KMS-11 (cell line): ENCODE results near the gene ACOT12.

Experiments
- H2AFZ ChIP-seq: fragments of 200-600 bp; sonication (generic); 2 replicates; pipeline ENCODE4 v1.6.1; 2016; ENCODE audit warnings: antibody characterized with exemption, mixed run types, low read depth
- H3K27ac ChIP-seq: fragments of 200-600 bp; sonication (generic); 2 replicates; pipeline ENCODE4 v1.6.1; 2016; ENCODE audit warnings: mild to moderate bottlenecking, mixed run types
- H3K27me3 ChIP-seq: fragments of 200-600 bp; sonication (generic); 2 replicates; pipeline ENCODE4 v1.6.1; 2017; ENCODE audit warnings: mild to moderate bottlenecking, low read depth, mixed run types, moderate library complexity; ENCODE audit not compliant: insufficient read depth
- H3K36me3 ChIP-seq: fragments of 200-600 bp; sonication (generic); 2 replicates; pipeline ENCODE4 v1.6.1; 2017; ENCODE audit warnings: mild to moderate bottlenecking, mixed run types; ENCODE audit not compliant: insufficient read depth
- H3K4me1 ChIP-seq: fragments of 200-600 bp; sonication (generic); 2 replicates; pipeline ENCODE4 v1.6.1; 2016; ENCODE audit warnings: mild to moderate bottlenecking, low read depth, mixed run types; ENCODE audit not compliant: poor library complexity, severe bottlenecking
- H3K4me2 ChIP-seq: fragments of 200-600 bp; sonication (generic); 2 replicates; pipeline ENCODE4 v1.7.0; 2016; ENCODE audit warnings: mild to moderate bottlenecking, mixed run types
- H3K4me3 ChIP-seq: fragments of 200-600 bp; sonication (generic); IDR thresholded peaks from 2 replicates; pipeline ENCODE4 v1.6.1; 2017; ENCODE audit warnings: low read depth, low read length, mixed read lengths; ENCODE audit not compliant: insufficient read depth
- H3K79me2 ChIP-seq: fragments of 200-600 bp; sonication (generic); 2 replicates; pipeline ENCODE4 v1.6.1; 2016; ENCODE audit warnings: low read depth, mixed run types; ENCODE audit not compliant: insufficient read depth
- H3K9ac ChIP-seq: fragments of 200-600 bp; sonication (generic); 2 replicates; pipeline ENCODE4 v1.6.1; 2016; ENCODE audit warnings: mild to moderate bottlenecking, mixed run types
- H4K20me1 ChIP-seq: fragments of 200-600 bp; sonication (generic); 2 replicates; pipeline ENCODE4 v1.6.1; 2016; ENCODE audit warnings: mild to moderate bottlenecking, mixed run types; ENCODE audit not compliant: insufficient read depth
- TF ChIP-seq, protein P1 (sequence below): fragments of 200-600 bp; sonication (generic); conservative IDR thresholded peaks from 2 replicates; pipeline ENCODE4 v1.6.1; 2017; ENCODE audit warnings: low read depth, mild to moderate bottlenecking, antibody characterized with exemption, low read length, moderate library complexity, mixed read lengths

The ACOT12 gene

DNA sequence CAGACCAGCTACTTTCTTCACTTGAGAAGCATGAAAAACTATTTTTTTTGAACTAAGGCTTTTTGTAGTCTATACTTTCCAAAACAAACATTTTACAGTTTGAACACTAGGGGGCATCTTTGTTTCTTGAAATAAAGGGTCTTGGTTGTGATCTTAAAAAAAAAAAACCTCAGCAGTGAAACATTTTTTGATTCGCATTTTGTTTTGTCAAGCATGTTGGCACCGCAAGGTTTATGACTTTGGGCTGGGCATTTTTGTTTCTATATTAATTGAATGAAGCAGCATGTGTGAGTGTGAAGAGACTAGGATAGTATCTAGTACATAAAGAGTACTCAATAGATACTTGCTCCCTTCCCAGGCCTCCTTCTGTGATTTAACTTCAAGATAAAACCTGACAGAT lies 31.6 kb upstream of the ACOT12 start:
- H3K4me1 ChIP-seq = peaks cover 7% of the 10 kb centered on the region
- H3K4me2 ChIP-seq = no peak overlapping the region
- no peak overlapping the region for H2AFZ ChIP-seq

DNA sequence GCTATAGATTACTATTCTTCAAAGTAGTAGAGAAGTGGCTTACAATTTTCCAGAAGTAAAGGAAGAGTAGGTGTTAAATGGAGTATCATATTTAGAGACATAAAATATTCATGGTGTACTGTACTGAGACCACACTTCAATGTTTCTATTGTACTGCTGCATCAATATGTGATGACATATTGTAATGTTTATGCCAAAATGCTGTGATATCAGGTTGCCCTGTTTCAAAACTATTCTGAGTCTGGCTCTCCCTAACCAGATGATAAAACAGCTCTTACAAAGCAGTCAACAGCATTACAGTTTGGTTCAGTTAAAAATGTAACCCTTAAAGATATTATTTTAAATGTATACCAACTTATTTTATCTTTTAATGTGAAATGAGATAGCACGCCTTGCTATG lies 30.8 kb upstream of the ACOT12 start:
- Histone ChIP-seq H3K27me3 (no peaks in the 10 kb centered on the region), H4K20me1 (no peaks in the 10 kb centered on the region), H3K4me3 (no peak overlapping the region), H3K4me1 (peaks cover 7% of the 10 kb centered on the region), H3K79me2 (no peaks in the 10 kb centered on the region), H3K36me3 (no peaks in the 10 kb centered on the region; the same call in 1 of the 2 replicates), H2AFZ (no peak overlapping the region), H3K27ac (no peak overlapping the region), H3K9ac (no peak overlapping the region), H3K4me2 (no peak overlapping the region)
- TF ChIP-seq, protein P1, sequence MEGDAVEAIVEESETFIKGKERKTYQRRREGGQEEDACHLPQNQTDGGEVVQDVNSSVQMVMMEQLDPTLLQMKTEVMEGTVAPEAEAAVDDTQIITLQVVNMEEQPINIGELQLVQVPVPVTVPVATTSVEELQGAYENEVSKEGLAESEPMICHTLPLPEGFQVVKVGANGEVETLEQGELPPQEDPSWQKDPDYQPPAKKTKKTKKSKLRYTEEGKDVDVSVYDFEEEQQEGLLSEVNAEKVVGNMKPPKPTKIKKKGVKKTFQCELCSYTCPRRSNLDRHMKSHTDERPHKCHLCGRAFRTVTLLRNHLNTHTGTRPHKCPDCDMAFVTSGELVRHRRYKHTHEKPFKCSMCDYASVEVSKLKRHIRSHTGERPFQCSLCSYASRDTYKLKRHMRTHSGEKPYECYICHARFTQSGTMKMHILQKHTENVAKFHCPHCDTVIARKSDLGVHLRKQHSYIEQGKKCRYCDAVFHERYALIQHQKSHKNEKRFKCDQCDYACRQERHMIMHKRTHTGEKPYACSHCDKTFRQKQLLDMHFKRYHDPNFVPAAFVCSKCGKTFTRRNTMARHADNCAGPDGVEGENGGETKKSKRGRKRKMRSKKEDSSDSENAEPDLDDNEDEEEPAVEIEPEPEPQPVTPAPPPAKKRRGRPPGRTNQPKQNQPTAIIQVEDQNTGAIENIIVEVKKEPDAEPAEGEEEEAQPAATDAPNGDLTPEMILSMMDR = no peak

More for the DNA sequence above, 31.6 kb upstream of the ACOT12 start:
- Histone ChIP-seq H3K27me3 (no peaks in the 10 kb centered on the region), H3K36me3 (no peaks in the 10 kb centered on the region), H3K27ac (peak overlapping the region; percentile 2; the same call in 1 of the 2 replicates), H3K9ac (no peak overlapping the region), H3K79me2 (no peaks in the 10 kb centered on the region), H4K20me1 (no peaks in the 10 kb centered on the region), H3K4me3 (no peak overlapping the region)
- TF ChIP-seq, protein P1 = peak; percentile 90

DNA sequence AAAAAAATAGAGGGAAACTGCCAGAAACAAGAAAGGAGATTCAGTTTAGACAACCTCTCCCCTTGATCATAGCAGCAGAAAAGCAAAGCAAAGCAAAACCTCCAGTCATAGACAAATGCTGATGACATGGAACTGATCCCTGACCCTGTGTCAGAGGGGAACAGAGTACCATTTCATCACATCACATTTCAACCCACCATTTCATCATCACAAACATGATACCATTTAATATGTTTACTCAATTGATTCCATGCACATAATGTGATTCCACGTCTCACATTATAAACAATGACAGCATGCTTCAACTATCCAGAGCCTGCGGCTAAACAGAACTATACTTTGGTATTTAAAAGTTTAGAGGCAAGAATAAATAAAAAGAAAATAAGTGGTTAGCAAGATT lies 28.7 kb upstream of the ACOT12 start:
- Histone ChIP-seq H3K36me3 (no peaks in the 10 kb centered on the region; the same call in 1 of the 2 replicates), H2AFZ (no peak overlapping the region), H3K79me2 (no peaks in the 10 kb centered on the region), H3K4me3 (no peak overlapping the region), H4K20me1 (no peaks in the 10 kb centered on the region), H3K9ac (no peak overlapping the region), H3K27ac (no peak overlapping the region), H3K27me3 (no peaks in the 10 kb centered on the region), H3K4me1 (peaks cover 7% of the 10 kb centered on the region), H3K4me2 (no peak overlapping the region)
- TF ChIP-seq, protein P1 = no peak

DNA sequence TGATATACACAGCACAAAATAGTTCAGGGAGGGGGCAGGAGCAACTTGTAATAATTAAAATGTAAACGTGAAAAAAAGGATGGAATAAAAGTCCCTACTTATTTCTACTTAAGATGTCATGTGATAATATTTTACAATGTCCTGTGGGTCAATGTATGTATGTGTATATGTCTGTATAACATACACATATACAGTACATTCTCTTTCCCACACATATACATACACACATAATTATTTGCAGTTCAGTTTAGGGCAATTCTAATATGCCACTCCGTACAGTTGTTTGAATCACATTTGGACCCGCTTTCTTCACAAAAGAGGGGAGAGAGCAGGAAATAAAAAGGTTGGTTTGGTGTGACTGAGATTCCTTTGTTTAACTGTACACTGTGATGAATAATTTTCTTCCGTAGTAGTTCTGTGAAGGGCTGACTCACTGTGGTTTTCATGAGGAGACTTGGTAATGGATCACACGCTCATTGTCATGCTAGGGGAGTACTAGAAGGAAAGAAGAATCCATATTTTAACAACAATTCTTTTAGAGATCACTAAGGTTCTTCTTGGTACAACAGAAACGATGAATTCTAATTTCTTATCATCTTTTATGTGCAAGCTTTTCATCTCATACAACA lies 26.2 kb upstream of the ACOT12 start:
- Histone ChIP-seq H3K27me3 (no peaks in the 10 kb centered on the region), H3K4me2 (no peak overlapping the region), H3K36me3 (no peaks in the 10 kb centered on the region; the same call in 1 of the 2 replicates), H4K20me1 (no peaks in the 10 kb centered on the region), H3K4me3 (no peak overlapping the region), H3K79me2 (no peaks in the 10 kb centered on the region), H3K9ac (no peak overlapping the region), H3K4me1 (no peaks in the 10 kb centered on the region), H2AFZ (no peak overlapping the region), H3K27ac (no peak overlapping the region)
- TF ChIP-seq, protein P1 = no peak
